HG03575 (cell line): ENCODE results near the gene GRAMD1B.
"Not testable (repeated sequence)": the region's sequence is repeated elsewhere in the genome, so short reads cannot be mapped to it uniquely, and the experiment has no call there.

Experiments
- ATAC-seq: cut with Tn5 transposase; IDR thresholded peaks from one replicate; pipeline ENCODE4 v1.9.1; 2021; ENCODE audit not compliant: unreplicated experiment, insufficient number of reproducible peaks, low FRiP score; ENCODE audit errors: extremely low read depth

GRAMD1B gene

DNA sequence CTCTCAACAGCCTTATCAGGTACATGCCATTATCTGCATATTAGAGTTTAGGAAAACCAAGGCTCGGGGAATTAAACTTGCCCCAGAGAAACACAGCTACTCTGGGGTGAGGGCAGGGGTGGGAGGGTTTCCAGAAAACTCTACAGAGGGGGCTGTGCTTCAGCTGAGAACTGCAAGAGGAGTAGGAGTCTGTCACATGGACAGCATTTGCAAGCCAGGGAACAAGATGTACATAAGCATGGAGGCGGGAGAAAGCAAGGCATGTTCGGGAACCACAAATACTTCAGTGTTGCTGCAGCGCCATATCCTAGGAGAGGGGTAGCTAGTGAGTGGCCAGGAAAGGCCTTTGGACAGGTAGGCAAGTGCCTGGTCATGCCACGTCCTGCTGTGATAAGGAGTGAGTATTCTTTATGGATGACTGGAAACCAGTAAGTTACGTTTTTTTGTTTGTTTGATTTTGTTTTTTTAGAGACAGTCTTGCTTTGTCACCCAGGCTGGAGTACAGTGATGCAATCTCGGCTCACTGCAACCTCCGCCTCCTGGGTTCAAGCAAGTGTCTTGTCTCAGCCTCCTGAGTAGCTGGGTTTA is 57.2 kb downstream of the GRAMD1B start:
- ATAC-seq: no peak

- ATAC-seq: no peak
Observed at GRCh38 chr11:123490527-123490926, 60.5 kb downstream of the GRAMD1B start.

DNA sequence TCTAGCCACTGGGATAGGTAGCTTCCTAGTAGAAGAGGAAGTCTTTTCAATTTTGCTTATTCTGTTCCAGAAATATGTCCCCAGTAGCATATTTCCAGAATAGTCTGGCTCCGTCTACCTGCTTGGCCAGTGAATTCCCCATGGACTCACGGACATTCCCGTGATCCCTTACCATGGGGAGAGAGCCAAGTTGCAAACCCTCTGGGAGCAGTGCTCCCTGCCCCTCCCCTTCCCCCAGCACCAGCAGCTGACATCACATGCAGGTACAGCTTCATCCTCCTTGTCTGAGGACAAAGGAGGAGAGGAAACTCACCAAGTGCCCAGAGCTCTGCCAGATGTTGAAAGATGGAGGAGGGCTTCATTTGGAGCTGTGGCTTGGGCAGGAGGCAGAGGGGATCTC is 61.2 kb downstream of the GRAMD1B start:
- no peak for ATAC-seq

DNA sequence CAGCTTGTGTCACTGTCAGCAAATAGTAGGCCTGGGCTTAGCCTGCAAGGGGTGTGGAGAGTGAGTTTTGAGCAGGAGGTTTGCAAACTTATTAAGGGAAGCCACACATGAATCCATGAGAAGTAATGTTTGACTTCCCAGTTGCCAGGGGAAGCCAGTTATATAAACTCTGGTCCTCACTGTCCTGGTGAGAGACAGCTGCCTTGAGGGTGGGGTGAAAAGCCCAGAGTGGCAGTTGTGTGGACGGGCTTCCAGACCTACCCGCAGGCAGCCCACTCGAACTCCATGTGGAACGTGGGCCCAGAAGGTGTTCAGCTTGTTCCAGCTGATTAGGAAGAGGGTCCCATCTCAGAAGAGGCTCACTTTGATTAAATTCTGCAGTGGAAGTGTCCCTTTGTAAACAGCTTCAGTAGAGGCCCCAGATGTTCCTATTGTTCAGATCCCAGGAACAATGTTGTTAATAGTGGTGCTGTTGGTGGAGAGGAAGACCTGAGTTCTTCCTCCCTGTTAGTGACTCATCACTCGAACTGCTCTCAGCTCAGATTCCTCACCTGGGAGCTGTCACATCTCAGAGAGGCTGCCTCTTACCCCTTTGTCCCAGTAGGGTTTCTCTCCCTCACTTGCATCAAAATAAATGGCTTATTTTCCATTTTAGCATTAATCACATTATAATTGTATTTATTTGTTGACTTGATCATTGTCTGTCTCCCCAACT is 63.4 kb downstream of the GRAMD1B start:
- no peak for ATAC-seq

GRCh38 chr11:123494195-123495050 is 64.4 kb downstream of the GRAMD1B start:
- ATAC-seq: no peak

DNA sequence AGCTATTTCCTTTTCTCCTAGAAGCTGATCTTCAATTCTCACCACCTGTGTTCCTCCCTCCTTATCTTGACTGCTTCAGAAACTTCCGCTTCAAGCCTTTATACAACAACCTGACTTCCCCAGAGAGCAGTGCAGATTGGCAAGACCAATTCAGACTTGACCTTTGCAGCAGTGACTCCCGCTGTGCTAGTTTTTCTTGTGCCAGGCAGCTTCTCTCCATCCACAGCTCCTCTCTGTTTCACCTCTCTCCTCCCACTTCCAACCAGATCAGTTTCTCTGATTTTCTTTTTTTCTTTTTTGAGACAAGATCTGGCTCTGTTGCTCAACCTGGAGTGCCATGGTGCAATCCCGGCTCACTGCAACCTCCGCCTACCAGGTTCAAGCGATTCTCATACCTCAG is 74.3 kb downstream of the GRAMD1B start:
- no peak for ATAC-seq

DNA sequence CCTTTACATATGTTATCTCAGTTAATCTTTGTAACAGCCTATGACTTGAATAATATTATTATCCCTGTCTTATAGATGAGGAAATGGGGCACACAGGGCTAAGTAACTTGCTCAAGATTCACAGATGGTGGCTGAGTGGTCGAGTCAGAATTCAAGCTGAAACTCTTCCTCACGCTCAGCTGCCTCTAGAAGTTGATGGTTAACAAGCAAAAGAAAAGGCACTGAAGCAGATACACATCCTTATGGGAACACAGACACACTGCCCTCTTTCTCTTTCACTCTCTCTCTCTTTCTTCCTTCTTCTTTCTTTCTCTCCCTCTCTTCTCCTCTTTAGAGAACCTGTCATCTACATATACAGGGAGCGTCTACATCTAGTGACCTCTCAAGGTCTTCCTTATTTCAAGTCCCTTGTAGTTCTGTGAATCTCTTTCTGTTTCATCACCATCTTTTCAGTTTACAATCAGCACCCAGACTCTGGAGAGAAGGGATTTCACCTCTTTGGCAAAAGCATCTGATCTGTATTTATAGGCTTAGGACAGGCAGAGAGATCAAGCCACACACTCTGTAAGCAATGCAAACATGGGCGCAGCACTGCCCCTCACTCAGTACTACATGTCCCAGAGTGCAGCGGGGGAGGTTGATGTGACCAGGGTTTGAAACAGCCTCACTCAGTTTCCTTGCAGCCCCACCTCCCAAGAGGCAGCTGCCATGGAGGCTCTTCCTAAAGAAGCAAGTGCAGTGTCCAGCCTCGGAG is 75.7 kb downstream of the GRAMD1B start:
- ATAC-seq: peak; percentile 53

GRCh38 chr11:123507043-123507442 is 77.0 kb downstream of the GRAMD1B start:
- ATAC-seq: no peak

GRCh38 chr11:123509737-123510578 is 79.9 kb downstream of the GRAMD1B start:
- ATAC-seq: no peak

GRCh38 chr11:123510579-123510905 is 80.5 kb downstream of the GRAMD1B start:
- no peak for ATAC-seq

GRCh38 chr11:123511037-123511870 is 81.2 kb downstream of the GRAMD1B start:
- ATAC-seq: no peak

DNA sequence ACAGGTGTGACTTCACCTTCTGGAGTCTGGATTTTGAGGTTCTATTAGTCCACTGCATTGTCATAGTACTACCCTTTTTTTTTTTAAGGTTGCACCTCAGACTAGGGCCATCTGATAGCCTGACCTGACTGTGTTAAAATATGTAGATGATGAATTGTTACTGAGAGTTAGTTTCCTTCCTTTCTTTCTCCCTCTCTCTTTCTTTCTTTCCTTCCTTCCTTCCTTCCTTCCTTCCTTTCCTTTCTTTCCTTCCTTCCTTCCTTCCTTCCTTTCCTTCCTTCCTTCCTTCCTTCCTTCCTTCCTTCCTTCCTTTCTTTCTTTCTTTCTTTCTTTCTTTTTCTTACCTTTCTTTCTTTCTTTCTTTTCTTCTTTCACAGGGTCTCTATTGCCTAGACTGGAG is 83.2 kb downstream of the GRAMD1B start:
- ATAC-seq: not testable (repeated sequence)

- no peak for ATAC-seq
Observed at GRCh38 chr11:123516238-123516637, 86.2 kb downstream of the GRAMD1B start.

DNA sequence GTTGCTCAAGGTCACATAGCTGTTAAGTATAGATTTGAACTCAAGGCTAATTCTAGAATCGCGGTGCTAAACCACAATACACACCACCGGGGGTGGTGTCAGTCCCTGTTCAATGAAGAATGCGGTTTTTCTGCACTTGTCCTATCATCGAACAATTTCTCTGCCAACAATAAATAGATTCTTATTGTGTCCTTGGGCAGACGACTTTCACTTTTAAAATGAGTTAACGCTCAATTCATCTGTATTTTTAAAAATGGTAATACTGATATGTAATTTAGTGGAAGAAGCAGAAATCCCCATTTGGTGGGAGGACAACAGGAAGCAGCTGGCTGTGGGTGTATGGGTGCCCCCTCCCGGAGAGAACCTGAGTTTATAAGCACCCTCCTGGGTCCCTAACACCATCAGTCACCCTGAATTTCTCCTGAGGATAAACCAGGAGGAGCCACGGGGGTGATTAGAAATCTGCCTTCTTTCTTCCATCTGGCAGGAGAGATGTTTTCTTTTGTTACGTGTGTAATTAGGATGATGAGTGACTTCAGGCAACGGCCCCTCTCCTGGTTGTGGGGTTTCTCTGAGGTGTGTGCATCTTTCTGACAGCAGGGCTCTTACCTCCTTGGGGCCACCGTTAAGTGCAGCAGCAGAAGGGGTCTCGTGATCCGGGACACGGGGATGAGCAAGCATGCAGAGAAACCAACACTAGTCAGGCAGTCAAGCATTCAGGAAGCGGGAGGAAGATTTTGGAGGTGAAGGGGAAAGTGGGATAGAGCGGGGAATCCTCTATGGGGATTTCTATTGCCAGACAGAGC is 87.7 kb downstream of the GRAMD1B start:
- ATAC-seq: no peak

DNA sequence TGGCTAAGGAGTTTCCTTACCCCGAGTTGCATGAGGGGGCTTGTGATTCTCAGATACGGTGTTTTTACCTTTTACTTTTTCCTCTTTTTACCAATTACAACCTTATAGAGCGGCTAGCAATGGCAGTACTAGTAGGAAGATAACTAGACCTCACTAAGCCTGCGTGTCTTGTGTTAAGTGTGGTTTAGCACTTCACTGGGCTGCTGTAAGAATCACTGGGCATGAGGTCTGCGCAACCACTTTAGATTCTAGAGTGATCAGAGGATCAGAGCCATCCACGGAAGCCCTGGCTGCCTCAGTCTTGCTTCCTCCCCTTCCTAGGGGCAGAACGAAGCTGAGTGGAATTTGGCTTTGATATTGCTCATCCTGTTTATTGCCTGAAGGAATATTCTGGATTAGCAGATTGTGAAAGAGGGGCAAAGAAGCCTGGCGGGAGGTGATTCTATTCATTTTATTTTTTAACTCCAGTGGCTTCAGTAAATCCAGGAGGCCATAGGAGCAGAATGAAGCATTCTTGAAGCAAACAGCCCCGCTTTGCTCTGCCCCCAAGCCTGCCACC is 88.5 kb downstream of the GRAMD1B start:
- ATAC-seq: no peak

DNA sequence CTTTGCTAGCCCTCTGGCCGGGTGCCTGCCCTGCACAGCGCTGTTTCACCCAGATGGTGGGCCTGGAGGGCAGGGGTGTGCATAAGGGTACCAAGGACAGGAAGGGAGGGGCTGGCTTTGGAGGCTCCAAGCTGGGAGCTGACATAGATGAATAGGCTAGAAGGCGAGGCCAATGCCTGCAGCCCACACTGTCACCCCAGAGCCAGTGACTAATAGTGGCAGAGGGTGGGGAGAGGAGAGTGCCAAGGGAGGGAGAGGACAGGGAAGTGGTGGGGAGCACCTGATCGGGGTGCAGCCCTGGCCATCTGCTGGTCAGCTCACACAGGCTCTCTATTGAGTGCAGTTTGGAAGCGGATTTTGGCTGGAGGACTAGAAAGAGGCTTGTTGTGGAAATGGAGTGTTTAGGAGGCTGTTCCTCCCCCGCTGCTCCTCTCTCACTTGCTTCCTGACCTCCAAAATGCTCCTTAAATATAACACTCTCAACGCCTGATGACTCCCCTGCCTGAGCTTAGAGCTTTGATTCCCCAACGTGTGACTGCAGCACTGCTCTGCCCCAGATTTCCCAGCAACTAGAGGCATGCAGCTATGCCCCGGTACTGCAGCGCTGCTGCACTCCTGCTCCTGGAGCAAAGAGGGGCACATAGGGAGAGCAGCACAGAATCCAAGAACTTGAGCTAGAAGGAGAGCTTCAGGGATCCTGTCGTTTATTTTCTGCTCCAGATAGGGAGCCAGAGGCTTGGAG is 89.2 kb downstream of the GRAMD1B start:
- no peak for ATAC-seq
